Kidney epithelial cell (primary cell): ENCODE results near the gene BRME1. TPM values are rescaled to one million over a fixed set of nuclear protein-coding genes. Genes with fewer than 3 reads are reported as not detected.

Experiments used
- DNase-seq: peaks from one replicate; pipeline ENCODE4 v3.0.0-alpha.2; 2010; ENCODE audit warnings: low read depth
- H3K27me3 ChIP-seq: 2 replicates; pipeline ENCODE4 v1.6.0; 2011; ENCODE audit warnings: low read length; ENCODE audit not compliant: control insufficient read depth, insufficient read depth
- H3K36me3 ChIP-seq: 2 replicates; pipeline ENCODE4 v1.5.1; 2011; ENCODE audit warnings: low read length; ENCODE audit not compliant: control insufficient read depth, insufficient read depth
- H3K4me3 ChIP-seq: 2 replicates; pipeline ENCODE4 v1.5.1; 2011; ENCODE audit warnings: low read depth, mild to moderate bottlenecking, control low read depth, low read length
- total RNA-seq: library from RNA; depleted of rRNA; stranded (reverse); fragments of >200 nt; gene quantifications from 2 replicates; pipeline ENCODE4 v1.2.3, GENCODE V29; 2015
- TF ChIP-seq, protein P1 (sequence below): IDR thresholded peaks from 2 replicates; pipeline ENCODE4 v1.5.1; 2011; ENCODE audit warnings: mild to moderate bottlenecking, moderate library complexity, low read length, control low read depth, inconsistent platforms; ENCODE audit not compliant: insufficient read depth, poor library complexity, severe bottlenecking

BRME1 gene
- total RNA-seq, 1 donor from 2014 or later = 2.5 TPM

DNA sequence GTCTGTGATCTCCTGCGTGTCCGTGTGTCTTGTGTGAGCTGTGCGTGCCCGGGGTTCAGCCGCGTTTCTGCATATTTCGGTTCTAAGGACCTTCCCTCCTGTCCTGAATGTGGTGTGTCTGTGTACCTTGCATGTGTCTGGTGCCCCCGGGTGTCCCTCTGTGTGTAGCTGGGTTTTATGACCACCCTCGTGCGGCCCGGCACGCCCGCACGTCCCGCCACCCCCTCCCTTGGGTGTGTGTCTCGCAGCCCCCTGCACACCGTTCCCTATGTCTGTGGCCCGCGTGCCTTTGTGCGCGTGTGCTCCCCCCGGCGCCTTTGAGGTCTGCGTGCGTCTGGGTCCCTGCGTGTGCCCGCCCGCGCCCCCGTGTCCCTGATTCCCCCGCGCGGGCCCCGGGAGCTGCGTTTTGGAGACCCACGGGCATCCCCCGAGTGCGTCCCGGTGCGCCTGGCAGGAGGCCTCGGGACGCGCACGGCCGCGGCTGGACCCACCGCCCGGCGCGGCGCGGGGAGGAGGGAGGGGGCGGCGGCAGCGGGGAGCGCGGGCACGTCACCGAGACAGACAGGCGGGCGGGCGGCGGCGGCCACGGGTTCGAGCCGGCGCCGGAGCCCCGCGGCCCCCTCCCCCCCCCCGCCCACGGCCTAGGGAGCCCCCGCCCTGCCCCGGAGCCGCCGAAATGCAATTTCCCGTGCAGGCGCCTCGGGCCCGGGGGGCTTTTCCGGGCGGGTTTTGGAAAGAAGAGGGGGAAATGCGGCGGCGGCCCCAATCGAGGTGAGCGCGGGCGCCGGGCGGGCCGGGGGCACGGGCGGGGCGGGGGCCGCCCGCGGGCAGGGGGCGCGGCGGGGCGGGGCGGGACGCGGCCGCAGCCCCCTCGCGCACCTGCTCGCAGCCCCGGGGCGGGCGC is 41.0 kb downstream of the BRME1 start:
- H3K27me3 ChIP-seq = no peaks in the 10 kb centered on the region
- no peaks in the 10 kb centered on the region for H3K36me3 ChIP-seq
- H3K4me3 ChIP-seq = peak overlapping the region; percentile 66
- TF ChIP-seq, protein P1, sequence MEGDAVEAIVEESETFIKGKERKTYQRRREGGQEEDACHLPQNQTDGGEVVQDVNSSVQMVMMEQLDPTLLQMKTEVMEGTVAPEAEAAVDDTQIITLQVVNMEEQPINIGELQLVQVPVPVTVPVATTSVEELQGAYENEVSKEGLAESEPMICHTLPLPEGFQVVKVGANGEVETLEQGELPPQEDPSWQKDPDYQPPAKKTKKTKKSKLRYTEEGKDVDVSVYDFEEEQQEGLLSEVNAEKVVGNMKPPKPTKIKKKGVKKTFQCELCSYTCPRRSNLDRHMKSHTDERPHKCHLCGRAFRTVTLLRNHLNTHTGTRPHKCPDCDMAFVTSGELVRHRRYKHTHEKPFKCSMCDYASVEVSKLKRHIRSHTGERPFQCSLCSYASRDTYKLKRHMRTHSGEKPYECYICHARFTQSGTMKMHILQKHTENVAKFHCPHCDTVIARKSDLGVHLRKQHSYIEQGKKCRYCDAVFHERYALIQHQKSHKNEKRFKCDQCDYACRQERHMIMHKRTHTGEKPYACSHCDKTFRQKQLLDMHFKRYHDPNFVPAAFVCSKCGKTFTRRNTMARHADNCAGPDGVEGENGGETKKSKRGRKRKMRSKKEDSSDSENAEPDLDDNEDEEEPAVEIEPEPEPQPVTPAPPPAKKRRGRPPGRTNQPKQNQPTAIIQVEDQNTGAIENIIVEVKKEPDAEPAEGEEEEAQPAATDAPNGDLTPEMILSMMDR = no peak
- no peak for DNase-seq

DNA sequence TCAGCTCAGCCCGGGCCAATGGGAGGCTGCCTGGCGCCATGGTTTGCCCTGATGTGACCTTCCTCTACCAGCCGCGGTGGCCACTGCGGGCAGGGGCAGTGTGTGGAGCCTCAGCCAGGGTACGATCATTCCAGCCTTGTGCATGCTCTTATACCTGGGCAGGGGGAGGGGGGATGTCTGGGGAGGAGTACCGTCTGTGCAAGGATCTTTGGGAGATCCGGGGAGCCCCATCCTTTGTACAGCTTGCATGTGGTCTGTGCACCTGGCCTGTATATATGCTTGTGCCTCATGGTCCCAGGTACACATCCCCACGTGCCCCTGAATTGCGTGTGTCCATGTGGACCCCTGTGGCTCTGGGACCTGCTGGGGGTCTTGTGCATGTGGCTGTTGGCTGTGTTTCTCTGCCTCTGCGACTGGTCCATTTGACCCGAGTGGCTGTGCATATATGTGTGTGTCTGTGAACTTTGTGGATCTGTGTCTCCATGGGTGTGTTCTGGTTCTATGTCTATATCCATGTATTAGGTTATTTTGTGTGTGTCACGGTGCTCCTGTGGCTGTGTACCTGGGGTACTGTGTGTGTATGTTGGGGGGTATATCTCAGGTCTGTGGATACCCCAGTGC is 41.8 kb downstream of the BRME1 start:
- no peak overlapping the region for H3K4me3 ChIP-seq
- H3K36me3 ChIP-seq = no peaks in the 10 kb centered on the region
- DNase-seq = no peak
- no peaks in the 10 kb centered on the region for H3K27me3 ChIP-seq
- TF ChIP-seq, protein P1 = no peak

DNA sequence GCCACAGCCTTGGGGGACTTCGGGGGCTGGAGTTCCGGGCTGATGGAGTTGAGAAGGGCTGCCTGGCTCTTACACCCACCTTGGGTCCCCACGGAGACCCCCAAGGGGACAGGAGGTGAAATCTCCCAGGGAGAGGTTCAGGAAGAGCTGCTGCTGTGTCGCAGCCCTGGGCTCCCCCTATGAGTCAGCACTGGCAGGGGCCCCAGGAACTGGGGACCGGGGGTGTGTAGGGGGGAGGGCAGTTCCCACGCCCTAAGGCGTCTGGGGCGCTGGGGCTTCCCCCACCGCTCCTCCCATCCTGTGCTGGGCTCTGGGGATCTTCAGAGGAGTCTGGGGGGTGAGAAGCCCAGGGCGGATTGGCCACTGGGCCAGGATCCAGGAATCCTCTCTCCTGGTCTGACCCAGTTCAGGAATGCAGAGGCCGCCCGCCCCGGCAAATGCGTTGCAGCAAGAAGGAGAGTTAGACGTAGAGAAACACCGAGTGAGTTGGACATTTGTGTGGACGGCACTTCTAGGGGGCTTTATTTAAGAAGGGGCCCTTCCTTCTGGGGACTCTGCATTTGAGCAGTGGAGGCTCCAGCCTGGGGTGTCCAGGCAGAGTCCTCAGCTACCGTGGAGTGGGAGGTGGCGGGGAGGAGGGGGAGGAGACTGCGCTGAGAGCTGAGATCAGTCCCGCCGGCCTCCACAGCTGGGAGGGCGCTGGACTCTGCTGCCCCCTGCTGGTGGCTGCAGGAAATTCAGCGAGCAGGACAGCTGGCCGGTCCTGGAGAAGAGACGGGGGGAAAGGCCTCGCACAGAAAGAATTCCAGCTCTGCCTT is 44.0 kb downstream of the BRME1 start:
- no peak for DNase-seq
- Histone ChIP-seq H3K4me3 (peak overlapping the region; percentile 26), H3K36me3 (no peaks in the 10 kb centered on the region), H3K27me3 (no peaks in the 10 kb centered on the region)
- TF ChIP-seq, protein P1 = peak; percentile 92

DNA sequence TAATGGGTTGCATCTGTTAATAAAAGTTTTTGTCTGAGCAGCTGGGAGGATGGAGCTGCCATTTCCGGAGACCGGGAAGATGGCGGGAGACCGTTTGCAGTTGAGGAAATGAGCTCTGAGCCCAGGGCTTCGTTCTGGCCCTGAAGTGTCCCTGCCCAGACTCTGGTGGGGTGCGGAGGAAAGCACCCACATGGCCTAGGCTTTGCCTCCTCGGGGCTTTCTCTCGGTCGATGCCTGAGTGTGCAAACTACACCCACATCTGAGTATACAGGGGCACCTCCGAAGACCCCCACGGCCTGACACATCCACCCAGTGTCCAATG is 44.6 kb downstream of the BRME1 start:
- no peak for DNase-seq
- Histone ChIP-seq H3K36me3 (no peaks in the 10 kb centered on the region), H3K4me3 (no peak overlapping the region), H3K27me3 (no peaks in the 10 kb centered on the region)
- TF ChIP-seq, protein P1 = no peak

DNA sequence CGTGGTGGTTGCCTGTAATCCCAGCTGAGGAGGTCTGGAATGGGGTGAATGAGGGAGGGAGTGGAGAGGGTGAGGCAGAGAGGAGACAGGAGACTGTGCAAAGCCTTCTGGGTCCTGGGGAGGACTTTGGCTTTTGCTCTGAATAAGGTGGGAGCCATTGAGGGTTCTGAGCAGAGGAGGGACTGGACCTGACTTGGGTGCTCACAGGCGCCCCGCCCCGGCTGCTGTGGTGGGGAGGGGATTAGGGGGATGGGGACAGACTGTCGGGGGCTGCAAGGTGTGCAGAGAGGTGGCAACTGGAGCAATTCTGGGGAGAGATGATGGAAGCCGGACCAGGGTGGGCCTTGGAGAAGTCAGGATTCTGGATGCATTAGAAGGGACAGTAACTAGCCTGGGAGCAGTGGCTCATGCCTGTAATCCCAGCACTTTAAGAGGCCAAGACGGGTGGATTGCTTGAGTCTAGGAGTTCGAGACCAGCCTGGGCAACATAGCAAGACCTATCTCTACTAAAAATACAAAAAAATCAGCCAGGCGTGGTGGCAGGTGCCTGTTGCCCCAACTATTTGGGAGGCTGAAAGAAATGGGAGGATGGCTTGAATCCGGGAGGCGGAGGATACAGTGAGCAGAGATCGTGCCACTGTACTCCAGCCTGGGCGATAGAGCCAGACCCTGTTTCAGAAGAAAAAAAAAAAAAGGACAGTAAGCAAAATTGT is 45.1 kb downstream of the BRME1 start:
- DNase-seq = no peak
- no peaks in the 10 kb centered on the region for H3K27me3 ChIP-seq
- TF ChIP-seq, protein P1 = no peak
- H3K4me3 ChIP-seq = no peak overlapping the region
- no peaks in the 10 kb centered on the region for H3K36me3 ChIP-seq
